HEK293 (cell line): Measurements from ENCODE around the gene NOS1AP.

Experiments
- CTCF ChIA-PET: fragments of 350-600 bp; formaldehyde crosslinking; extraction: SDS; loops from one replicate; lab custom pipeline; 2021; ENCODE audit warnings: antibody characterized with exemption; lab: Yijun Ruan, JAX
- POLR2A ChIA-PET: fragments of 300-600 bp; formaldehyde crosslinking; extraction: SDS; loops from one replicate; lab custom pipeline; 2020; ENCODE audit warnings: antibody characterized with exemption, inconsistent platforms; lab: Yijun Ruan, JAX
- H3K27ac ChIP-seq: fragments of 200-500 bp; sonication (Bioruptor generic); 2 replicates; pipeline ENCODE4 v1.5.1; 2014; ENCODE audit warnings: low read depth, low read length, control low read depth, inconsistent platforms; ENCODE audit errors: extremely low read depth
- H3K36me3 ChIP-seq, 2 experiments: fragments of 200-500 bp in 1 of 2; sonication (Bioruptor generic) in 1 of 2; 1 replicate in 1 of 2; 2 replicates in 1 of 2; pipeline ENCODE4 v1.5.1; 2014 to 2017; ENCODE audit warnings: inconsistent platforms in 2 of 2, low read length in 2 of 2; ENCODE audit not compliant: control insufficient read depth in 2 of 2, insufficient read depth in 1 of 2
- H3K4me1 ChIP-seq: fragments of 200-500 bp; sonication (Bioruptor generic); 2 replicates; pipeline ENCODE4 v1.5.1; 2014; ENCODE audit warnings: mild to moderate bottlenecking, low read length, inconsistent platforms; ENCODE audit not compliant: control insufficient read depth, insufficient read depth
- H3K4me3 ChIP-seq: 2 replicates; pipeline ENCODE4 v1.5.1; 2011; ENCODE audit warnings: low read depth, mild to moderate bottlenecking, control low read depth, low read length, moderate library complexity
- H3K9me3 ChIP-seq: fragments of 200-500 bp; sonication (Bioruptor generic); 2 replicates; pipeline ENCODE4 v1.5.1; 2014; ENCODE audit warnings: low read depth, low read length, inconsistent platforms; ENCODE audit not compliant: control insufficient read depth, insufficient read depth
- BCL11B ChIP-seq: fragments of 450-650 bp; formaldehyde crosslinking; IDR thresholded peaks from 2 replicates; pipeline ENCODE4 v1.5.1; 2016; ENCODE audit warnings: low read depth, missing biosample characterization, missing genetic modification characterization
- SALL2 ChIP-seq: fragments of 450-650 bp; formaldehyde crosslinking; IDR thresholded peaks from 2 replicates; pipeline ENCODE4 v1.5.0; 2017; ENCODE audit warnings: missing biosample characterization, mild to moderate bottlenecking, missing genetic modification characterization, borderline replicate concordance
- SETDB1 ChIP-seq: IDR thresholded peaks from one replicate; pipeline ENCODE4 v1.6.1; 2017; ENCODE audit warnings: mild to moderate bottlenecking, low read length, moderate library complexity, mixed read lengths; ENCODE audit not compliant: insufficient read length
- WT1 ChIP-seq: fragments of 450-650 bp; formaldehyde crosslinking; IDR thresholded peaks from 2 replicates; pipeline ENCODE4 v1.5.1; 2016; ENCODE audit warnings: missing biosample characterization, missing genetic modification characterization
- ZBTB17 ChIP-seq: fragments of 450-650 bp; formaldehyde crosslinking; IDR thresholded peaks from 2 replicates; pipeline ENCODE4 v1.5.1; 2016; ENCODE audit warnings: missing biosample characterization, missing genetic modification characterization
- ZBTB48 ChIP-seq: fragments of 450-650 bp; formaldehyde crosslinking; IDR thresholded peaks from 2 replicates; pipeline ENCODE4 v1.5.1; 2016; ENCODE audit warnings: missing biosample characterization, missing genetic modification characterization
- ZBTB49 ChIP-seq: fragments of 450-650 bp; formaldehyde crosslinking; IDR thresholded peaks from 2 replicates; pipeline ENCODE4 v1.5.1; 2016; ENCODE audit warnings: missing biosample characterization, missing genetic modification characterization, low read depth
- ZFP37 ChIP-seq: fragments of 450-650 bp; formaldehyde crosslinking; IDR thresholded peaks from 2 replicates; pipeline ENCODE4 v1.5.1; 2016; ENCODE audit warnings: missing biosample characterization, missing genetic modification characterization
- ZNF140 ChIP-seq: fragments of 450-650 bp; formaldehyde crosslinking; IDR thresholded peaks from 2 replicates; pipeline ENCODE4 v1.5.1; 2016; ENCODE audit warnings: missing biosample characterization, missing genetic modification characterization
- ZNF2 ChIP-seq: fragments of 450-650 bp; formaldehyde crosslinking; IDR thresholded peaks from 2 replicates; pipeline ENCODE4 v1.5.1; 2016; ENCODE audit warnings: missing biosample characterization, missing genetic modification characterization
- ZNF239 ChIP-seq: fragments of 450-650 bp; formaldehyde crosslinking; IDR thresholded peaks from 2 replicates; pipeline ENCODE4 v1.5.1; 2016; ENCODE audit warnings: missing biosample characterization, missing genetic modification characterization
- ZNF341 ChIP-seq: fragments of 450-650 bp; formaldehyde crosslinking; IDR thresholded peaks from 2 replicates; pipeline ENCODE4; 2016; ENCODE audit warnings: low read depth, missing biosample characterization, missing genetic modification characterization
- ZNF37A ChIP-seq: fragments of 450-650 bp; IDR thresholded peaks from 2 replicates; pipeline ENCODE4 v1.5.1; 2018; ENCODE audit warnings: missing biosample characterization, missing genetic modification characterization
- ZNF426 ChIP-seq: fragments of 450-650 bp; formaldehyde crosslinking; IDR thresholded peaks from 2 replicates; pipeline ENCODE4 v1.5.1; 2017; ENCODE audit warnings: missing biosample characterization, missing genetic modification characterization, mild to moderate bottlenecking, inconsistent platforms, moderate library complexity
- ZNF549 ChIP-seq: fragments of 450-650 bp; IDR thresholded peaks from 2 replicates; pipeline ENCODE4 v1.5.1; 2018; ENCODE audit warnings: missing biosample characterization, missing genetic modification characterization, mild to moderate bottlenecking, inconsistent platforms, moderate library complexity
- ZNF558 ChIP-seq: fragments of 450-650 bp; formaldehyde crosslinking; IDR thresholded peaks from 2 replicates; pipeline ENCODE4 v1.5.1; 2016; ENCODE audit warnings: missing biosample characterization, missing genetic modification characterization
- ZNF610 ChIP-seq: fragments of 450-650 bp; formaldehyde crosslinking; IDR thresholded peaks from 2 replicates; pipeline ENCODE4 v1.5.1; 2016; ENCODE audit warnings: missing biosample characterization, missing genetic modification characterization, borderline replicate concordance
- ZNF677 ChIP-seq: fragments of 450-650 bp; IDR thresholded peaks from 2 replicates; pipeline ENCODE4 v1.5.0; 2018; ENCODE audit warnings: missing biosample characterization, mild to moderate bottlenecking, missing genetic modification characterization, moderate library complexity
- ZNF785 ChIP-seq: fragments of 450-650 bp; formaldehyde crosslinking; IDR thresholded peaks from 2 replicates; pipeline ENCODE4 v1.5.1; 2016; ENCODE audit warnings: missing biosample characterization, missing genetic modification characterization
- ZXDB ChIP-seq: fragments of 450-650 bp; formaldehyde crosslinking; IDR thresholded peaks from 2 replicates; pipeline ENCODE4 v1.5.1; 2016; ENCODE audit warnings: missing biosample characterization, missing genetic modification characterization
- TF ChIP-seq, protein P1 (sequence below): fragments of 450-650 bp; formaldehyde crosslinking; IDR thresholded peaks from 2 replicates; pipeline ENCODE4 v1.5.1; 2016; ENCODE audit warnings: missing biosample characterization, missing genetic modification characterization
- TF ChIP-seq, protein P2 (sequence below): fragments of 450-650 bp; formaldehyde crosslinking; IDR thresholded peaks from 2 replicates; pipeline ENCODE4 v1.5.1; 2016; ENCODE audit warnings: missing biosample characterization, missing genetic modification characterization

Gene NOS1AP

DNA sequence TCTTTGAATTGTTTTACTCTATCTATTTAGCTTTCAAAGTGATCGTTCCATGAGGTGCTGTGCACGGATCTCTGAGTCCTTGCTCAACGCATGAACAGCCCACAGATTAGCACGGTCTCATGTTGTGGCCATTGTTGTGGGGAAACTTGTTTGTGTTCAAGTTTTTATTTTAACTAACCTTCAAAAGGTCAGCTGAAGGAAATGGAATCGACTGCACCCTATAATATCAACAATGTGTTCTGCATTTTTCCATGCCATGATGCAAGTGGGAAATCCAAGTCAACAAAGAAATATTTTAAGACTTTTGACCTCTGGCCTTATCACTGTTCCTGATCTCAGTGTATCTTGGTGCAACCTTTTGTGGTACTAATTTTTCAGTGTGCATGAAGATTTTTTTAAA, 336.3 kb downstream of the NOS1AP start:
- Histone ChIP-seq H3K4me1 (no peaks in the 10 kb centered on the region), H3K27ac (no peak overlapping the region), H3K4me3 (no peak overlapping the region), H3K9me3 (no peaks in the 10 kb centered on the region)
- ChIA-PET CTCF (no interaction called here), POLR2A (no interaction called here)
- TF ChIP-seq ZNF610 (no peak), ZFP37 (no peak), ZNF785 (no peak)
- TF ChIP-seq, all 188 proteins: peak for 0
- H3K36me3 ChIP-seq, result no peaks in the 10 kb centered on the region

DNA sequence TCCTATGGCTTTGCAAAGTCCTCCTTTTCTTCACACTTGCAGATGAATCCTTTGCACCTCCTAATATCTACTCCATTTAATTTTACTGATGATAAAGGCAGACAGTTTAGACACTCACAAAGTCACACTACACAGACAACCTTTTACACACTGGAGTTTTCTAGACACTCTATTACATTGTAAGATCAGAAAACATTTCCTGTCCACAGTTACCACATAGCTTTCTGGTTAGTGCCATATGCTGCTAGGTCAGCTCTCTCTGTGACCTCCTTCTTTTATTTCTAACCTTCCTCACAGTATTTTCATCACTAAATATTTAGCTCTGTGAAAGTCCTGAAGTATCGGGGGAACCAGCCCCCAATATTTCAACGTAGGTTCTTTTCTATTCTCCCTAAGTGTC, 337.3 kb downstream of the NOS1AP start:
- CTCF ChIA-PET, result interaction anchor here (0.6 to 1.0 kb wide), 2 partner anchors 15 to 365 kb away, joined by 3 to 6 read pairs; no protein-coding TSS in a partner anchor
- no peaks in the 10 kb centered on the region for H3K36me3 ChIP-seq
- H3K4me3 ChIP-seq, result no peak overlapping the region
- no peak overlapping the region for H3K27ac ChIP-seq
- TF ChIP-seq ZNF549, result no peak
- TF ChIP-seq SETDB1, result no peak
- no peak for TF ChIP-seq ZBTB49
- TF ChIP-seq ZNF2, result no peak
- no peaks in the 10 kb centered on the region for H3K4me1 ChIP-seq
- no peaks in the 10 kb centered on the region for H3K9me3 ChIP-seq
- POLR2A ChIA-PET, result no interaction called here

- no peak overlapping the region for H3K27ac ChIP-seq
- H3K4me1 ChIP-seq, result no peaks in the 10 kb centered on the region
- H3K9me3 ChIP-seq, result no peaks in the 10 kb centered on the region
- CTCF ChIA-PET, result interaction anchor here (0.6 to 1.0 kb wide), 2 partner anchors 16 to 546 kb away, joined by 3 to 6 read pairs; no protein-coding TSS in a partner anchor
- H3K4me3 ChIP-seq, result no peak overlapping the region
- no peaks in the 10 kb centered on the region for H3K36me3 ChIP-seq
- POLR2A ChIA-PET, result no interaction called here
- TF ChIP-seq WT1 (tag by site-specific recombination), result no peak
- TF ChIP-seq, protein P1, sequence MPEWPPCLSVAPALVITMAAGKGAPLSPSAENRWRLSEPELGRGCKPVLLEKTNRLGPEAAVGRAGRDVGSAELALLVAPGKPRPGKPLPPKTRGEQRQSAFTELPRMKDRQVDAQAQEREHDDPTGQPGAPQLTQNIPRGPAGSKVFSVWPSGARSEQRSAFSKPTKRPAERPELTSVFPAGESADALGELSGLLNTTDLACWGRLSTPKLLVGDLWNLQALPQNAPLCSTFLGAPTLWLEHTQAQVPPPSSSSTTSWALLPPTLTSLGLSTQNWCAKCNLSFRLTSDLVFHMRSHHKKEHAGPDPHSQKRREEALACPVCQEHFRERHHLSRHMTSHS (tag by site-specific recombination), result no peak
- no peak for TF ChIP-seq ZNF239
- no peak for TF ChIP-seq SALL2
- no peak for TF ChIP-seq BCL11B (tag by site-specific recombination)
These were observed 338.0 kb downstream of the NOS1AP start for GRCh38 chr1:162407539-162407938.

DNA sequence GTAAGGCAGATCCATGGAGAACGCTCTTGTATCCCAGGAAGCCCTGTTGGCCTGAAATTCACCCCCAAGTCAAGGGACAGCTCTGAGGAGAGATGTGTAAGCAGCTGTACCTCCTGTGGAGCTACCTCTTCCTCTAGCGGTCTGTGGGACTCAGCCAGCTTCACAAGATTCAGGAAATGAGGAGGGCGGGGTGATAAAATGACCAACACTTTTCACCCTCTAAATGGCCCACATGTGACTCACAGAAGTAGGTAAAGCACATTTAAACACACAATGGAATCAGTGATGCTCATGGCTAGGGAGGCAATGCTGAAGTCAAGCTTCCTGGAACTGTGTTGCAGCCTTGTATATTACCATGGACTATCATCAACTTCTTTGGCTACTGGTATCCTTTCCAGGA, 342.5 kb downstream of the NOS1AP start, which contains the start of gene SH2D1B:
Gene SH2D1B (minus strand): TSS at position 135 of the 400 bp plus-strand sequence. CDS start 120 bp downstream, at position 15.
- POLR2A ChIA-PET, result no interaction called here
- no peaks in the 10 kb centered on the region for H3K9me3 ChIP-seq
- no peak within 1 kb of the TSS for H3K4me3 ChIP-seq
- no peaks in the 10 kb centered on the region for H3K4me1 ChIP-seq
- TF ChIP-seq ZBTB17 (tag by site-specific recombination) (no peak), ZNF677 (tag by site-specific recombination) (no peak), ZXDB (tag by site-specific recombination) (no peak), ZNF558 (tag by site-specific recombination) (no peak), ZBTB48 (tag by site-specific recombination) (no peak), ZNF37A (no peak), ZNF426 (tag by site-specific recombination) (no peak), ZNF140 (tag by site-specific recombination) (no peak), ZNF341 (tag by site-specific recombination) (no peak)
- TF ChIP-seq, protein P2, sequence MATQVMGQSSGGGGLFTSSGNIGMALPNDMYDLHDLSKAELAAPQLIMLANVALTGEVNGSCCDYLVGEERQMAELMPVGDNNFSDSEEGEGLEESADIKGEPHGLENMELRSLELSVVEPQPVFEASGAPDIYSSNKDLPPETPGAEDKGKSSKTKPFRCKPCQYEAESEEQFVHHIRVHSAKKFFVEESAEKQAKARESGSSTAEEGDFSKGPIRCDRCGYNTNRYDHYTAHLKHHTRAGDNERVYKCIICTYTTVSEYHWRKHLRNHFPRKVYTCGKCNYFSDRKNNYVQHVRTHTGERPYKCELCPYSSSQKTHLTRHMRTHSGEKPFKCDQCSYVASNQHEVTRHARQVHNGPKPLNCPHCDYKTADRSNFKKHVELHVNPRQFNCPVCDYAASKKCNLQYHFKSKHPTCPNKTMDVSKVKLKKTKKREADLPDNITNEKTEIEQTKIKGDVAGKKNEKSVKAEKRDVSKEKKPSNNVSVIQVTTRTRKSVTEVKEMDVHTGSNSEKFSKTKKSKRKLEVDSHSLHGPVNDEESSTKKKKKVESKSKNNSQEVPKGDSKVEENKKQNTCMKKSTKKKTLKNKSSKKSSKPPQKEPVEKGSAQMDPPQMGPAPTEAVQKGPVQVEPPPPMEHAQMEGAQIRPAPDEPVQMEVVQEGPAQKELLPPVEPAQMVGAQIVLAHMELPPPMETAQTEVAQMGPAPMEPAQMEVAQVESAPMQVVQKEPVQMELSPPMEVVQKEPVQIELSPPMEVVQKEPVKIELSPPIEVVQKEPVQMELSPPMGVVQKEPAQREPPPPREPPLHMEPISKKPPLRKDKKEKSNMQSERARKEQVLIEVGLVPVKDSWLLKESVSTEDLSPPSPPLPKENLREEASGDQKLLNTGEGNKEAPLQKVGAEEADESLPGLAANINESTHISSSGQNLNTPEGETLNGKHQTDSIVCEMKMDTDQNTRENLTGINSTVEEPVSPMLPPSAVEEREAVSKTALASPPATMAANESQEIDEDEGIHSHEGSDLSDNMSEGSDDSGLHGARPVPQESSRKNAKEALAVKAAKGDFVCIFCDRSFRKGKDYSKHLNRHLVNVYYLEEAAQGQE (tag by site-specific recombination), result no peak
- TF ChIP-seq, all 188 proteins: peak for 0
- CTCF ChIA-PET, result no interaction called here
- H3K36me3 ChIP-seq, result no peaks in the 10 kb centered on the region
- H3K27ac ChIP-seq, result no peak within 1 kb of the TSS
